ENCODE results near the gene PDZRN4. TPM values are rescaled to one million over a fixed set of nuclear protein-coding genes. Genes with fewer than 3 reads are reported as not detected.

The PDZRN4 gene
- total and polyA plus RNA-seq, 3 donors from 2014 or later: 7.7 to 11.3 (median 11.3) TPM

DNA sequence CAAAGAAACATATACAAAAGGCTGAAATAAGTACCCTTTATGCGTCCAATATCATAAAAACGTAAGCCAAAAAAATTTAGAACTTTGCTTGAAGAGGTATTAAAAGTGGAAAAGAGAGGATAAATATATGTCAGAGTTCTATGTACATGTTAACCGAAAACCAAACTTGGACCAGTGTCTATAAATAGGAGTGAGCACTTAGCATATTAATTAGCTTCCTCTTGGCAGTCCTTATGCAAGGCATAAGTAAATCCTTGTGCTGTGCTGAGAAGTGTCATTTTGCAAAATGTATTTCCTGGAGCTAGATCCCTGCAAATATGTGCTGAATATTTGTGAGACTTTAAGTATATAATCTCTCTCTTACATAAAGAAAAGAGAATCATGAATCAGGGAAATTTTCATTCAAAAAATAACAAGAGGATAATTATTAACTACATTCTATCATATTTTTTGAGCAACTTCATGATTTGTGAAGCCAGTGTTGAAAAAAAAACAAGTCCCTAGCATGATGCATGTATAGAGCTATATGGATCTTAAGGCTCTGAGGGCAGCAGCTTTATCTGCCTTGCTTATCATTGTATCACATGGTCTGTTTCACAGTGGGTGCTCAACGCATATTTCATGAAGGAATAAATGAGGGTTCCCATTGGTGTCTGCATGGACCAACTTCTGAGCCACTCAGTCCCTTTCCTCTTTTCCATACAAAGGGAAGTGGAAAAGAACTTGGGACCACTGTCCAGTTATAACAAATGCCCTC lies 326.1 kb downstream of the PDZRN4 start:
- Histone ChIP-seq H3K36me3 (ENCODE audit: low read depth, missing control alignments) (no peaks in the 10 kb centered on the region), H3K9me3 (no peaks in the 10 kb centered on the region)
- no peak for DNase-seq

DNA sequence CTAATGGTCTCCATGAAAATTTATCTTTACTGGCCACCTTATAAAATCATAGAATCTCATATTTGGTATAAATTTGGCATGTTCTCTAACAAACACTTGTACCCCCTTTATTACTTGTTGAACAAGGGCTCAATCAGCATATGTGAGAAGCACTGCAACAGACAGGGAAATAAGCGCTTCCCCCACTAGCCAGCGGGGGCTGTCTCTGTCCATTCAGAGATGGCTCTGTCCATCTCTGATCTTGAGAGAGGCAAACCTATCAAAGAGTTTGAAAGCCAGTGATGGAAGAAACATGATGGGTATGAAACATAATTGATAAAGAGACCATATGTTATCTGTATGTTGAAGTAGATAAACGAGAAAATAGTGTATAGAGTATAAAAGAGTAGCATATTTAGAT lies 326.8 kb downstream of the PDZRN4 start:
- H3K27ac ChIP-seq: no peak overlapping the region
- H3K27me3 ChIP-seq: no peaks in the 10 kb centered on the region
- WGBS, 2 donors: 78 to 95% methylated on average over 3 of the region's 3 CpGs
- intact Hi-C loops (cut with DNase I; ENCODE audit: low total_unique reads): no loop called here
- TF ChIP-seq, protein P1, sequence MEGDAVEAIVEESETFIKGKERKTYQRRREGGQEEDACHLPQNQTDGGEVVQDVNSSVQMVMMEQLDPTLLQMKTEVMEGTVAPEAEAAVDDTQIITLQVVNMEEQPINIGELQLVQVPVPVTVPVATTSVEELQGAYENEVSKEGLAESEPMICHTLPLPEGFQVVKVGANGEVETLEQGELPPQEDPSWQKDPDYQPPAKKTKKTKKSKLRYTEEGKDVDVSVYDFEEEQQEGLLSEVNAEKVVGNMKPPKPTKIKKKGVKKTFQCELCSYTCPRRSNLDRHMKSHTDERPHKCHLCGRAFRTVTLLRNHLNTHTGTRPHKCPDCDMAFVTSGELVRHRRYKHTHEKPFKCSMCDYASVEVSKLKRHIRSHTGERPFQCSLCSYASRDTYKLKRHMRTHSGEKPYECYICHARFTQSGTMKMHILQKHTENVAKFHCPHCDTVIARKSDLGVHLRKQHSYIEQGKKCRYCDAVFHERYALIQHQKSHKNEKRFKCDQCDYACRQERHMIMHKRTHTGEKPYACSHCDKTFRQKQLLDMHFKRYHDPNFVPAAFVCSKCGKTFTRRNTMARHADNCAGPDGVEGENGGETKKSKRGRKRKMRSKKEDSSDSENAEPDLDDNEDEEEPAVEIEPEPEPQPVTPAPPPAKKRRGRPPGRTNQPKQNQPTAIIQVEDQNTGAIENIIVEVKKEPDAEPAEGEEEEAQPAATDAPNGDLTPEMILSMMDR (IDR thresholded peaks at IDR 0.05): no peak
- TF ChIP-seq POLR2A (IDR thresholded peaks at IDR 0.05): no peak
- H3K4me3 ChIP-seq: no peak overlapping the region
- no peak for DNase-seq
- no peaks in the 10 kb centered on the region for H3K36me3 ChIP-seq (ENCODE audit: low read depth, missing control alignments)
- no peaks in the 10 kb centered on the region for H3K4me1 ChIP-seq
- H3K9me3 ChIP-seq: no peaks in the 10 kb centered on the region

More for the DNA sequence above, 326.1 kb downstream of the PDZRN4 start:
- intact Hi-C loops (cut with DNase I; ENCODE audit: low total_unique reads): no loop called here
- Histone ChIP-seq H3K4me1 (no peaks in the 10 kb centered on the region), H3K27me3 (no peaks in the 10 kb centered on the region), H3K4me3 (no peak overlapping the region), H3K27ac (no peak overlapping the region)
- WGBS, 2 donors: 89 to 90% methylated on average over 4 of the region's 4 CpGs
- TF ChIP-seq, protein P1 (IDR thresholded peaks at IDR 0.05): no peak
- no peak for TF ChIP-seq POLR2A (IDR thresholded peaks at IDR 0.05)

DNA sequence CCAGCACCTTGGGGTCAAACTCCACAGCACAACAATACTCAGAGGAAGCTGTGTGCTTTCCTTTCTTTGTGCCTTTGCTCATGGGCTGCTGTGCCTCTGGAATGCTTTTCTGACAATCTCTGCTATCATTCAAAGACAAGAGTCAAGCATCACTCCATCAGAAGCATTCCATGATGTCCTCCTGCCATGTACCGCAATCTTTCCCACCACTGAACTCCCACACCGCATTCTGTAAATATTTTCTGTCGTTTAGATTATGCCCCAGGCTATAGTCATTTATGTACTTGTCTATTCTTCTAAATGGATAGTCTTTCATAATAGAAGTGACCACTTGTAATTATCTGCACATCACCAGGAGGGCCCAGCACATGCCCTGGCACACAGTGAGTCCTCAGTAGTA lies 327.8 kb downstream of the PDZRN4 start:
- H3K4me3 ChIP-seq: no peak overlapping the region
- H3K27me3 ChIP-seq: no peaks in the 10 kb centered on the region
- H3K27ac ChIP-seq: no peak overlapping the region
- no peaks in the 10 kb centered on the region for H3K36me3 ChIP-seq (ENCODE audit: low read depth, missing control alignments)
- intact Hi-C loops (cut with DNase I; ENCODE audit: low total_unique reads): no loop called here
- 74 to 82% methylated on average over 3 of the region's 3 CpGs for WGBS, 2 donors
- no peaks in the 10 kb centered on the region for H3K4me1 ChIP-seq
- H3K9me3 ChIP-seq: no peaks in the 10 kb centered on the region
- TF ChIP-seq, protein P1 (IDR thresholded peaks at IDR 0.05): no peak
- no peak for TF ChIP-seq POLR2A (IDR thresholded peaks at IDR 0.05)
- DNase-seq: no peak

DNA sequence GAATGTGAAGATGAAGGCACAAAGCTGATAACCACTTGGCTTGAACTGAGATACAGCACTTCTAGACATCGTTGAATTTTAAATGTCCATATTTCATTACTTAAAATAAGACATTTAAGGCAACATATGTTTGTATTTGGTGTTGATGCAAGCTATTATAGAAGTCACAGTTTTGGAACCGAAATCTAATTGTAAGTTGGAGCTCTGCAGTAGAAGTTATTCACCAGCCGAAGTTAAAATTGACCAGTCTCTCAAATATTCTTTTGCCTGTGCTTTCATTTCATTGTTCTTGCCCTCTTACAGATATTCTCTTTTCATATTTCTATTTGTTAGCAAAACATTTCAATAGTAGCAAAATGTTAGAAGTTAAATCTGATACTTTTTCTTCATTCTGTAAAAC lies 332.7 kb downstream of the PDZRN4 start:
- H3K27ac ChIP-seq: no peak overlapping the region
- no peaks in the 10 kb centered on the region for H3K27me3 ChIP-seq
- no peak overlapping the region for H3K4me3 ChIP-seq
- no peak for DNase-seq
- no peak for TF ChIP-seq POLR2A (IDR thresholded peaks at IDR 0.05)
- TF ChIP-seq, protein P1 (IDR thresholded peaks at IDR 0.05): no peak
- intact Hi-C loops (cut with DNase I; ENCODE audit: low total_unique reads): no loop called here
- H3K4me1 ChIP-seq: peaks cover 4% of the 10 kb centered on the region
- WGBS, 2 donors: 76 to 78% methylated on average over 3 of the region's 3 CpGs
- H3K36me3 ChIP-seq (ENCODE audit: low read depth, missing control alignments): no peaks in the 10 kb centered on the region
- H3K9me3 ChIP-seq: no peaks in the 10 kb centered on the region

DNA sequence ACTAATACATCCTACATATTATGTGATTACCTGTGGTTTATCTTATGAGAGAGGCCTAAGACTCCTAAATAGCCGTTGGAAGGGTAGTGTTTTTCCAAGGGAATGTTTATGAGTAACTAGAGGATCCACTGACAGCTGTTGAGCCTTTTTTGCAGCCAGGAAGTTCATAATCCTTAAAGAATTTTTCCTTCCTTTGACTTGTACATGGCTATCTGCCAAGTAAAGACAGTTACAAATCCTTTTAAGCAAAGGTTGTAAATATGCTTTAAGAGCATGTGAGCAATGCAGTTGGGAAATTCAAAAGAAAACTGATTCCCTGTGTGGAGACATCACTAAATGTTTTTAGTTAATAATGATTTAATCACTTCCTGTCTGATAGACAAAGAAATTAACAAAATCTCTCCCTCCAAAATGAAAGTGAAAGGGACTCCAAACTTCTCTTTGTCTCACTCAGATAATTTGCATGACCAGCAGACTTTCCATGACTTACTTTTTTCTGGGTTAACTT lies 333.8 kb downstream of the PDZRN4 start:
- WGBS, 2 donors: 22 to 38% methylated on average over 1 of the region's 1 CpG
- DNase-seq: no peak
- H3K36me3 ChIP-seq (ENCODE audit: low read depth, missing control alignments): no peaks in the 10 kb centered on the region
- H3K9me3 ChIP-seq: no peaks in the 10 kb centered on the region
- peaks cover 4% of the 10 kb centered on the region for H3K4me1 ChIP-seq
- H3K27me3 ChIP-seq: no peaks in the 10 kb centered on the region
- intact Hi-C loops (cut with DNase I; ENCODE audit: low total_unique reads): no loop called here
- TF ChIP-seq, protein P1 (IDR thresholded peaks at IDR 0.05): no peak
- no peak for TF ChIP-seq POLR2A (IDR thresholded peaks at IDR 0.05)
- H3K27ac ChIP-seq: peak overlapping the region in 1 of 2 donors; percentile 6
- H3K4me3 ChIP-seq: no peak overlapping the region
